HG03442 (cell line): ENCODE results near the gene MYCBP.
"Not testable (repeated sequence)": the region's sequence is repeated elsewhere in the genome, so short reads cannot be mapped to it uniquely, and the experiment has no call there.

Experiments used
- ATAC-seq: cut with Tn5 transposase; IDR thresholded peaks from one replicate; pipeline ENCODE4 v1.9.1; 2021; ENCODE audit warnings: mild to moderate bottlenecking, moderate library complexity; ENCODE audit not compliant: unreplicated experiment

MYCBP gene, protein sequence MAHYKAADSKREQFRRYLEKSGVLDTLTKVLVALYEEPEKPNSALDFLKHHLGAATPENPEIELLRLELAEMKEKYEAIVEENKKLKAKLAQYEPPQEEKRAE

GRCh38 chr1:38873027-38873969 is at the start of gene MYCBP:
MYCBP (minus strand) TSS chr1:38873348; CDS start chr1:38873305, 43 bp downstream.
- ATAC-seq, result peak; percentile 95

DNA sequence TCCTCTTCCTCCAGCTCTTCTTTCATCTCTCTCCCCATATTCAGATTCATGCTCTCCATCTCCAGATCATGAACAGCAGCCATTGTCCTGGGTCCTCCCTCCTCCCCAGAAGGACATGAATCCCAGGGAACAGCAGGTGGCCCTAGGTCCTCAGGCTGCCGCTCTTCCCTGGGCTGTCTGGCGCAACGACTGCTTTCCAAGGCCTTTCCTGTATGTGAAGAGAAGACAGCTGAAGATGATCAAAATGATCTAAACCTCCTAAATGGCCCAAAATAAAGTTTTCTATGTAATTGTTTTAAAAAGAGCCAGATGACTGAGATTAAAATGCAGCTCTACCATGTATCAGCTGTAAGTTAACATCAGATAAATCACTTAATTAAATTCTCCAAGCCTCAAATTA is 46.0 kb upstream of the MYCBP start:
- no peak for ATAC-seq

DNA sequence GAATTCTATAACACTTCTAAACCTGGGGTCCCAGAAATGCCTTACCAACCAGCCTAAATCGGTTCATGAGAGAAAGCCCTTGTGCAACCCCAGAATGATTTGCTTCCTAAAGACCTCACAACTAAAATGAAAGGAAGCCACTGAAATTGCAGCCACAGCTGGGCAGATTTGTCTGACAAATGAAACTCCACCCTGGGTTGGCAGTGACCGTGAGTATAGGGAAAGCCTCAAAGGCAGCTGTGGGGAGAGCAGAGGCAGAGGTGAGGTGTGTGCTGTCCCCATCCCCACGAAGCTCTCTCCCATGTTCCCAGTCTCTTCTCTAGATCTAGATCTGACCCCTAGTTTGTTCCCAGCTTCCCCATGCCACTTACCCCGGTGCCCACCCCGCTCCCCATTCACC is 45.4 kb upstream of the MYCBP start:
- no peak for ATAC-seq

DNA sequence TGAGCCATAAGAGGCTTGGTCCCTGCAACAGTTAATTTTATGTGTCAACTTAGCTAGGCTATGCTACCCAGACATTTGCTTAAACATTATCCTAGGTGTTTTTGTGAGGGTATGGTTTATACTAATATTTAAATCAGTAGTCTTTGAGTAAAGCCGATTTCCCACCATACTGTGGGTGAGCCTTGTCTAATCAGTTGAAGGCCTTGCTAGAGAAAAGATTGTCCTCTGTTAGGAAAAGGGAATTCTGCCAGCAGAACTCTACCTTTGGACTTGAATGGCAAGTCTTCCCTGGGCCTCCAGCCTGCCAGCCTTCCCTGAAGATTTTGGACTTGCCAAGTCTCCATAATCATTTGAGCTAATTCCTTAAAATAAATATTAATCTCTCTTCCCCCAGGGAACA is 44.6 kb upstream of the MYCBP start:
- ATAC-seq, result no peak

DNA sequence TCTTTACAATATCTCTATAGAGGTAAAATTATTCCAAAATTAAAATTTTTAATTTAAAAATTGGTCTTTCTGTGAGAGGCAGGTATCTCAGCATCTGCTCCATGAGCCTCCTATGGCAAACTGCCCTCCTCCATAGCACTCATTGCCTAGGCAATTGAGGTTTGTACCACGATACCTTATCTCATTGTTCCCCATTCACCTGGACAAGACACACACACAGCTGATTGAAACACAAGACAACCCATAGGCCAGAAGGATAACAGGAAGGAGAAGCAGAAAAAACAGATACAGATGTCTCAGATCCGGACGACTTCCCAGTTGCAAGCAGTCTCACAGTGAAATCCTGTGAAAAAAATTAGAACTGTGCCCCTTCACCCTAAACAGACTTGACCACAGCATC is 44.2 kb upstream of the MYCBP start:
- no peak for ATAC-seq

DNA sequence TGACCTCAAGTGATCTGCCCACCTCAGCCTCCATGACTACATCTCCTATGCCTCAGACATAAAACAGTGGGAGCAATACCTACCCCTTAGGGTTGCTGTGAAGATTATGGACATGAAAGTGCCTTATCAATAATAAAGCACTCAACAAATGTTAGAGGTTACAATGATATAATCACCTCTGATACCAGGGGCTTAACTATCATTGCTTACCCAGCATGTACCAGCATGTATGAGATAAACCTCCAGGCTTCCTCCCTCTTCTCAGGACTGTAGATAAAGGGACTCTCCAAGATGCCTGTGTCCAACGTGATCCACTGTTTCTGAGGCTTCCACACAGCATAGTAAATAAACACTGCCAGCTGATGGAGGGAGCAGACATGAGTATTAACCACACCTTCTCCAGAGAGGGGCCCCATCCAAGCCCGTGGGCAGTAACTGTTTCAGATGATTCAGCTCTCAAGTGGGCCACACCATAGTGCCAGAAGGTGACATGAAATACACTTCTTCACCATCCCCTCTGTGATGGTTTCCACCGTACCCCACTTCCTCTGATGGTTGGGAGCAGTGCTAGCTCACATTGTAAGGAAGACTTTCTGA is 42.3 kb upstream of the MYCBP start:
- ATAC-seq, result no peak

GRCh38 chr1:38914908-38915307 is 41.8 kb upstream of the MYCBP start:
- not testable (repeated sequence) for ATAC-seq

DNA sequence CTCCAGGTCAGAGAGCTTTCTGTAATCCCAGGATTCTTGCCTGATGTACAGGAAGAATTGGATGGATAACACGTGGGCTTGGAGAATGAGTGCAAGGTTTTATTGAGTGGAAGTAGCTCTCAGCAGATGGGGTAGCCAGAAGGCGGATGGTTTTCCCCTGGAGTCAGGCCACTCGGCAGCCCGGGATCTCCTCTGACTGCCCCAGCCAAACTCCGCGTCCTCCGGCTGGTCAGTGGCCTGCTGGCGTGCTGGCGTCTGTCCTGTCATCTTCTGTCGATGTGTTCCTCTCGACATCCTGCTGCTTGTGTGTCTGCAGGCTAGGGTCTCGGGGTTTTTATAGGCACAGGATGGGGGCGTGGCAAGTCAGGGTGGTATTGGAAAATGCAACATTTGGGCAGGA is 35.7 kb upstream of the MYCBP start:
- no peak for ATAC-seq

DNA sequence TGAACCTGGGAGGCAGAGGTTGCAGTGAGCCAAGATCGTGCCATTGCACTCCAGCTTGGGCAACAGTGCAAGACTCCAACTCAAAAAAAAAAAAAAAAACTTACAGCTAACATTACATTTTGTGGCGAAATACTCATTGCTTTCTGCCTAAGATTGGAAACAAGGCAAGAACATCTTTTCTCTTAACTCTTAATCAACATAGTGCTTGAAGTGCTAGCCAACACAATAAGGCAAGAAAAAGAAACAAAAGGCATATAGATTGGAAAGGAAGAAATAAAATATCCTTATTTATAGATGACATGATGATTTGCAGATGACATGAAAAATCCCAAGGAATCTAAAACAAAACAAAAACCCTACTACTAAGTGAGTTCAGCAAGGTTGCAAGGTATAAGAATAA is 32.8 kb upstream of the MYCBP start:
- no peak for ATAC-seq

DNA sequence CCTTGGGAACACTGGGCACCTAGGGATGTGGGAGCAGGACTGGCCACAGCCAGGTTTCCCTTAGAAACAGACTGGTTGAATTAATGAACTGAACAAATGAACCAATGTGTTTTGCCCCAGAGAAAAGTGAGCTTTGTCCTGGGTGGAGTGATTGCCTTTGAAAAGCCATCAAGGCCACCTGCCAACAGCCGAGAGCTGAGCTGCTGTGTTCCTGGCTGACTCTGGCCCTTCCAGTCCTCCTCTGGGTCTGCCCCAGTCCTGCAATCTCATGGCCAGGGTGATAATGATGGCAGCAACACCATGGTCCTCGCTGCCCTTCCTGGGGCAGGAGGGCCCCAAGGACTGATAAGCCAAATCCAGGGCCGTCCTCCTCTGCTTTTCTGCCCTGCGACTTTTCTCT is 26.4 kb upstream of the MYCBP start:
- ATAC-seq, result no peak

GRCh38 chr1:38898653-38899230 is 25.6 kb upstream of the MYCBP start:
- no peak for ATAC-seq

- no peak for ATAC-seq
These were observed 23.0 kb upstream of the MYCBP start for GRCh38 chr1:38896169-38896568.

GRCh38 chr1:38892976-38893375 is 19.8 kb upstream of the MYCBP start:
- no peak for ATAC-seq

- no peak for ATAC-seq
These were observed 18.6 kb upstream of the MYCBP start for GRCh38 chr1:38891753-38892152.

DNA sequence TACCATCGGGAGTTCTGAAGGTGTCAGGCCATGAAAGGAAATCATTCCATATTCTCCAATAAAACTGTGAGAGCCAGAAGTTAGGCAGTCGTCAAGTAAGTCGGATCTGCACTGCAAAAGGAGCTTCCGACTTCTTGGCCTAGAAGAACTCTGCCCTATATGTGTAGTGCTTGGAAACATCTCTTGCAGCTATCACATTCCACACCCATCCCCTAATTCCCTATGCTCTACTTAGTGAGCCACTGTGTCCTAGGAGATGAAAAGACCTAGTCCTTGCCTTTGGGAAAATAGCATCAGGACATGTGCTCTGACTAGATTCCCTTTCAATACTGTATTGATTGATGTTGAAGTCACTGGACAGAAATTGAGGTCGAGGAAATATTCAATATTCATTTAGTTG is 16.4 kb upstream of the MYCBP start:
- ATAC-seq, result no peak

- no peak for ATAC-seq
These were observed 15.5 kb upstream of the MYCBP start for GRCh38 chr1:38888423-38889333.

GRCh38 chr1:38885092-38885491 is 11.9 kb upstream of the MYCBP start:
- ATAC-seq, result no peak

GRCh38 chr1:38881487-38881886 is 8.3 kb upstream of the MYCBP start, which contains the start of gene GJA9:
GJA9 (minus strand) TSS chr1:38881587; CDS start chr1:38876098, 5,489 bp downstream.
- ATAC-seq, result no peak

GRCh38 chr1:38875811-38876210 is 2.7 kb upstream of the MYCBP start:
- ATAC-seq, result no peak

GRCh38 chr1:38872401-38873026 is 634 bp downstream of the MYCBP start:
- peak; percentile 24 for ATAC-seq
